Ammon's horn (tissue), 1 donor: ENCODE results near the gene FBXW5.

ENCODE experiments used
- DNase-seq: peaks from one replicate; pipeline ENCODE4 v3.0.0-alpha.2; 2016; ENCODE audit warnings: low spot score

Gene FBXW5

DNA sequence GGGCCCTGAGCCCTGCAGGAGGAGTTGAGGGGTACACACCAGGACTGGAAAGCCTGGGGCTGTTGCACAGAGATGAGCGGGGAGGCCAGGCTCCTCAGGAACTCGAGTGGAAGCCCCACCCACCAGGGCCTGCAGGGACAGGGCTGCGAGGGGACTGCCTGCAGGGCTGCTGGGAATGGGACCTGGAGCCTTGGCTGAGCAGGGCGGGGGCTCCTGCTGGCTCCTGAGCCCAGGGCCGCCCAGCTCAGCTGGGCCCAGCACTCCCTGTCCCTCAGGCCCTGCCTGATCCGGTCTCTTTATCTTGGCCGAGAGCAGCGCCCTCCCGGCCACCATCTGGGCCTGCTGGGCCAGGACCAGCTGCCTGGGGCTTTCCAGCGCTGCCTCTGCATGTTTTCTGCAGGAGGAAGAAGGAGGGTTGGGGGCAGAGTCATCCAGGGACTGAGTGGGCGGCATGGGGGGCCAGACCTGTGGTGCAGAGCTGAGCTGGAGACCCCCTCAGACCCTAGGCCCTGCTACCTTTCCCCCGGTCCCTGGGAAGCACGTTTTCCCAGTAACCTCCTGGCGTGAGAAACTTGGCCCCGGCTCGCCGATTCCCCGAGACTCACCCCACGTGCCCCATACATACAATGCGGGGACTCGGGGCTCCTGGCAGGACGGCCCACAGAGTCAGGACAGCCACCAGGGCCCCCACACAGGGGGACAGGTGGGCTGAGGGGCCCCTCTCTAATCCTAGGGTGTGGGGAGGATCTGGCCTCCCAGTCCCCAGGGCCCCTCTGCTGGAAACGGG lies 16.9 kb upstream of the FBXW5 start:
- DNase-seq = peak; percentile 44

DNA sequence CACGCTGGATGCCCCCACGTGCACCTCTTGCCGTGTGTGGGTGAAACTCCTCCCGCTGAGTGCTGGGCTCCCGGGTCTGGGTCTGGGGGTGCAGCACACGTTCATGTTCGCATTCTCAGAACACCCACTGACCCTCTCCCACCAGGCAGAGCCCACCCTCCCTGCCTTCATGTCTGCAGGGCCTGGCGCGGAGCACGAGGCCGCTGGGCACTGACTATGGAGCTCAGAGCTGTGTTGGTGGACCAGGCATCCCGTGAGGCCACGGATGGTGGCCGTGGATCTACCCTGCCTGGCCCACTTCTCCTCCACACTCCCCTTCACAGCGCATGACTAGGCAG lies 16.4 kb upstream of the FBXW5 start:
- DNase-seq = no peak

DNA sequence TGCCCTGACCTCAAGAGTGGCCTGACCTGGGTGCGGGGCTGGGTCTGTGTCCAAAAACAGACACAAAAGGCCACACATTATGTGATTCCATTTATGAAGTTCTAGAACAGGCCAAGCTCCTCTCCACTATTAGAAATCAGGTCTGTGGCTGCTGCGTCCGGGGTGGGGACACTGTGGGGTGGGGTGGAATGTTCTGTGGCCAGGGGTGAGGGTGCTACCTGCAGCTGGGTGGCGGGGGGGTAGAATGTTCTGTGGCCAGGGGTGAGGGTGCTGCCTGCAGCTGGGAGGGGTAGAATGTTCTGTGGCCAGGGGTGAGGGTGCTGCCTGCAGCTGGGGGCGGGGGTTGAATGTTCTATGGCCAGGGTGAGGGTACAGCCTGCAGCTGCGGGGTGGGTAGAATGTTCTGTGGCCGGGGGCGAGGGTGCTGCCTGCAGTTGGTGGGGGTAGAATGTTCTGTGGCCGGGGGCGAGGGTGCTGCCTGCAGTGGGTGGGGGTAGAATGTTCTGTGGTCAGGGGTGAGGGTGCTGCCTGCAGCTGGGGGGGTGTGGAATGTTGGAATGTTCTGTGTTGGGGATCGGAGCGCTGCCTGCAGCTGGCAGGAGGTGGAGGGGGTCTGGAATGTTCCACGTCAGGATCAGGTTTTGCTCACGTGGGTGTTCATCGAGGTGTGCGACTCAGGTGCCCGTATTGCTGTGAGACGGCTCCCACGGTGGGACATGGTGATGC lies 15.8 kb upstream of the FBXW5 start:
- no peak for DNase-seq

DNA sequence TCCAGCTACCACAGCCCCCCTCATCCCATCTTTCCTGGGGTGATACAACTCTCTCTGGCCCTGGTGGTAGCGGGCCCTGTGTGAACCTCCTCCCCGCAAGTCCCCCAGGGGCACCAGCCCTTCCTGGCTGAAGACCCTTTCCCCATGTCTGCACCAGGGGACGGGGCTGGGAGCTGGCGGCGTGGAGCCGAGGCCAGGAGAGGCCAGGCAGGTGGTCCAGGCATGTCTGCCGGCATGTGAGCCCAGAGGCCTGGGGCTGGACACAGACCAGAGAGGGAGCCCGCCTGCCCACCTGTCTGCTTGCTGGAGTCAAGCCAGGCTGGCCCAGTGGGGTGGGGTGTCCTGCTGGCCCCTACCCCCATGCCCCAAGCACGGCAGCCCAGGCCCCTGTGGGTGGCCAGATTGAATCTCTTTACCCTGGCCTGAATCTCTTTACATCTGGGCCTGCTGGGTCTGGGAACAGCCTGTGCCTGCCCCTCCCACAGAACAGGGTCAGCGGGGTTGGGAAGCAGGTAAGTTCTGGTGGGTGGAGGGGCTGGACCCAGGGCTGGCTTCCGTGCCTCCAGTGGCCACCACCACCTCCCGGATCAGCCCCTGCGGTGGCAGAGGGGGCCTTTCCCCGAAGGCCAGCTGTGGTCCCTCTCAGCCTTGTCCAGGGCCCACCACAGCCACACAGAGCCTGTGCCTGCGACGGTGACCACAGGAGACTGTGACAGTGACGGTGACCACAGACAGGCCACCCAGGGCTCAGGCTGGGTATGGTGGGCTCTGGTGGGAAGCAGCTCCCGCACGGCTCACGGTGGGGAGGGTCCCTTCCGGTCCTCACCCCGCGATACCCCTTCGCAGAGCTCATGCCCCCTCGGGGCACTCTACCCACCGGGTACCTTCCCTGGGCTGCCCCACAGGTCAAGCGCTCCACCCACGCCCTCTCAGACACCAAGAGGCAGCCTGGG lies 14.6 kb upstream of the FBXW5 start:
- DNase-seq = no peak

DNA sequence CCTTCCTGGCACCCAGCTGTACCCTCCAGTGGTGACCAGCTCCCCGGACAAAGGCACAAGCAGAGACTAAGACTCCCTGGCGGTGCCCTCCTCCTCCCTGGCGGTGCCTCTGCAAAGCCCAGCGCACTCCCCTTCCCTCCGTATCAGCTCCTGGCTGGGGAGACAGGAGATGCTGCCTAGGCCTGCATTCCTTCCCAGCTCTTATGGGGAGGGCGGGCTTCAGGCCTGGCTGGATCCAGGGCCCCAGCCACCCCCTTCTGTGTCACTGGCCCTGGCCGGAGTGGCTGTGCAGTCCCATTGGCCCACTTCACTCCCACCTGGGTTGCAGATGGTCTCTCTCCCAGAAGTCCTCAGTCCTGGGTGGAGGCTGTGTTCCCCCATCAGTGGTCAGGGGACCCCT lies 13.9 kb upstream of the FBXW5 start:
- no peak for DNase-seq

DNA sequence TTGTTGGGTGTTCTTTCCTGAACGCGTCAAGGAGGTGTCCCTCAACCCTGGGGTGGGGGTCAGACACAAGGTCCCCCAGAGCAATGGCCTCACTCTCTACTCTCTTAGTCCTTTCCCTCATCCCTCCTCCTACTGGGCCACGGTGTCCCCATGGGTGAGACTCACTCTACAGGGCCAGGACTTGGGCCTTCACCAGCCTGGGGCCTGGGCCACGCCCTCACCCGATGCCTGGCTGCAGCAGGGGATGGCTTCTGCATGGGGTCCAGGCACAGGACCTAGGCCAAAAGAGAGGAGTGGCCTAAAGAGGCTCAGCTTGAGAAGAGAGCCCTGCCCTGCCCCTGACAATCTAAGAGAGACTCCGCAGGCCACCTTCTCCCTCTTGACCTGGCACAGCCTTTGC lies 13.4 kb upstream of the FBXW5 start:
- DNase-seq = no peak

DNA sequence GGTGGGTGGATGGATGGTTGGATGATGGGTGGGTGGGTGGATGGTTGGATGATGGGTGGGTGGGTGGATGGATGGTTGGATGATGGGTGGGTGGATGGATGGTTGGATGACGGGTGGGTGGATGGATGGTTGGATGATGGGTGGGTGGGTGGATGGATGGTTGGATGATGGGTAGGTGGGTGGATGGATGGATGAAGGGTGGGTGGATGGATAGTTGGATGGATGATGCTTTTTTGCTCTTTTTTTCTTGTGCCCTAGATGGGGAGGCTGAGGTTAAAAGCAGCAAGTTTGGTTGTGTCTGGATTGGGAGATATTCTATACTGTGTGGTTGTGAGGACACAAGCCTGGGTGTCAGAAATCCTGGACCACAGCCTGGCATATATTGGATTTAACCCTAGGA lies 12.9 kb upstream of the FBXW5 start:
- no peak for DNase-seq

DNA sequence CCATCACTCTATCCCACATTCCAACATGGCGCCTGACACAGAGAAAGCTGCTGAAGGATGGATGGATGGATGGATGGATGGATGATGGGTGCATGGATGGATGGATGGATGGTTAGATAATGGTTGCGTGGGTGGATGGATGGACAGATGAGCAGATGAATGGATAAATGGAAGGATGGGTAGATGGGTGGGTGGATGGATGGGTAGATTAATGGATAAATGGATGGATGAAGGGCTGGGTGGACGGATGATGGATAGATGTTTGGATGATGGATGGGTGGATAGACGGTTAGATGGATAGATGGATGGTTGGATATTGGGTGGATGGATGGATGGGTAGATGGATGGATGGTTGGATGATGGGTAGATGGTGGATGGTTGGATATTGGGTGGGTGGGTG lies 12.1 kb upstream of the FBXW5 start:
- DNase-seq = no peak

DNA sequence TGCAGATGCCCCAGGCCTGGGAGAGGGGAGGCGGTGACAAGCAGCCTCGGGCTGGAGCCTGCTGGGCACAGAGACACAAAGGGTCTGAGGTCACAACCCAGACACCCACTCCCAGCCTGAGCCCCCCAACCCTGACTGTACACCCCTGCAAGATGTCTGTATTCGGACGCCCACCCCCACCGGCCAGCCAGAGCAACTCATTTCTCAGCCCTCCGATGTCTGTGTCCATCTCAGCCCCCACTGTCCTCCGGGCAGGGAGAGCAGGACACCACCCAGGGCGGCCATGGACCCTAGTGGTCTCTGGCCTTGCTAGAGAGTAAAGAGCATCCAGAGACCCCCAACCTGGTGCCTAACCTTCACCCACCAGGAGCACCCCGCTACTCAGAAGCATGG lies 11.4 kb upstream of the FBXW5 start:
- DNase-seq = no peak

DNA sequence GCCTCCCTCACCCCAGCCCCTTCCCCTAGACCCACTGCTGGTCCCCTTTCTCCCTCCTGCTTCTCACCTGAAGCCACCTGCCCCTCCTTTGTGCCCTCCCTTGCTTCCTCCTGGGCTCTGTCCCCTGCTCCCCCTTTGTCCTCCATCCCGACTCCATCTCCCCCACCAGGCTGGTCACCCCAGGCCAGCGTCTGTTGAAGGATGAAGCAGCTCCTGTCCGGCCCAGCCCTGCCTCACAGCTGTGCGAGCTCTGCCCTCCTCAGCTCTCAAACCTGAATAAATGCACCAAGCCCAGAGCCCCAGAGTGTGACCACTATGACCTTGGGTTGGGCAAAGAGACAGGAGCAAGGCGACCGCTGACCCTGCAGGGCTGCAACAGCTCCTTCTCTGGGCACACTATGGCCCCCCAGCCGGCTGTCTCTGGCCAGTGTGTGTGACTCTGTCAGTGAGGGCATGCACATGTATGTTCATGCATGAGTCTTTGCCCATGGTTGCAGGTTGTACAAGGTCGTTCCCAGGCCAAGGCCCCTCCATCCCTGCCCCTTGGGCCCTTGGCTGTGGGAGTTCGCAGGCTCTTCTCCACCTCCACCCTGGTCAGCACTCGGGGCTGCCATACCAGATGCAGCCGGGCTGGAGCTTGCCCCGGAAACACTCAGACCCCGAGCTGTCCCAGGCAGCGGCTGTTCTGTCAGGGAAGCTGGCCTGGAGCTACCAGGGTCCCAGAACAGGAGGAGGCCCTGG lies 10.8 kb upstream of the FBXW5 start:
- DNase-seq = no peak

DNA sequence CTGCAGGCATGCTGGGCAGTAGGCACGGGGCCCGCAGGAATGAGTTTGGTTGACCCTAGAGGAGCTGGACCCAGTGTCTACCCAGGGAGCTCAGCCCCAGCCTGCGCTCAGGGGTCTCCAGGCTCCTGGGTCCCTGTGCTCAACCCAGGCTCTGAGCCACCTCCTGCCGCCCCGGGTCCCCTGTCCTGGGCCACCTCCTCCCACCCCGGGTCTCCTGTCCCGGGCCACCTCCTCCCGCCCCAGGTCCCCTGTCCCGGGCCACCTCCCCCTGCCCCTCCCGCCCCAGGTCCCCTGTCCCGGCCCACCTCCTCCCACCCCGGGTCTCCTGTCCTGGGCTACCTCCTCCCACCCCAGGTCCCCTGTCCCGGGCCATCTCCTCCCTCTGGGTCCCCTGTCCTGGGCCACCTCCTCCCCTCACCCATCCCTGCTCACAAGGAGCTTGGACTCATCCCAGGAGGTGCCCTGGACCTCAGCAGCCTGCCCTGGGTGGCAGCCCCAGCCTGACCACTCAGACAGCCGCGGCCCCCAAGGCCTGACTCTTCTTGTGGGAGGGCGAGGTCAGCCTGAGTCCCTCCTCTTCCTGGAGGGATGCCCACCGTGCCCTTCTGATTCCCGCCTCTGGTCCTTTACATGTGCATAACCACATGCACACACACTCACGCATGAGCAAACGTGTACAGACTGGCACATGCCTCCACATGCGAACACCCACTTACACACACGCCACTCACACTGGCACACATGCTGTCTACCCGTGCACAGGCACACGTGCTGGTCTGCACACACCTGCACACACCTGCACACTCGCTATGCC lies 9.9 kb upstream of the FBXW5 start:
- DNase-seq = no peak

DNA sequence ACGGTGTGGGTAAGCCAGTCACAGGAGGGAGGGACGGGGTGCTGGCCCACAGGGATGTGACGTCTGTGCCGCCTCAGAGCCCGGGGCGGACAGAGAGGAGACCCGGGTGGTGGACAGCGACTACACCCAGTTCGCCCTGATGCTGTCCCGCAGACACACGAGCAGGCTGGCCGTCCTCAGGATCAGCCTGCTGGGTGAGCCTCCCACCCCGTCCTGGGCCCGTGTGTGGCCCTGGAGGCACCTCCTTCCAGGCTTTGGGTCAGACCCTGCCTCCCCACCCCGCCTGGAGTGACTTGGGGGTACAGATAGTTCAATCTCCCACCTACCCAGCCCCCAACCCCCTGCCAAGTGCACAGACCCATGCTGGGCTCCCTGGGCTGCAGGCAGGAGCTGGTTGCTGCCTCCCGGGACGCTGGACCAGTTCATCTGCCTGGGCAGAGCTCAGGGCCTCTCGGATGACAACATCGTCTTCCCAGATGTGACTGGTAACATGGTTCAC lies 9.3 kb upstream of the FBXW5 start:
- no peak for DNase-seq

DNA sequence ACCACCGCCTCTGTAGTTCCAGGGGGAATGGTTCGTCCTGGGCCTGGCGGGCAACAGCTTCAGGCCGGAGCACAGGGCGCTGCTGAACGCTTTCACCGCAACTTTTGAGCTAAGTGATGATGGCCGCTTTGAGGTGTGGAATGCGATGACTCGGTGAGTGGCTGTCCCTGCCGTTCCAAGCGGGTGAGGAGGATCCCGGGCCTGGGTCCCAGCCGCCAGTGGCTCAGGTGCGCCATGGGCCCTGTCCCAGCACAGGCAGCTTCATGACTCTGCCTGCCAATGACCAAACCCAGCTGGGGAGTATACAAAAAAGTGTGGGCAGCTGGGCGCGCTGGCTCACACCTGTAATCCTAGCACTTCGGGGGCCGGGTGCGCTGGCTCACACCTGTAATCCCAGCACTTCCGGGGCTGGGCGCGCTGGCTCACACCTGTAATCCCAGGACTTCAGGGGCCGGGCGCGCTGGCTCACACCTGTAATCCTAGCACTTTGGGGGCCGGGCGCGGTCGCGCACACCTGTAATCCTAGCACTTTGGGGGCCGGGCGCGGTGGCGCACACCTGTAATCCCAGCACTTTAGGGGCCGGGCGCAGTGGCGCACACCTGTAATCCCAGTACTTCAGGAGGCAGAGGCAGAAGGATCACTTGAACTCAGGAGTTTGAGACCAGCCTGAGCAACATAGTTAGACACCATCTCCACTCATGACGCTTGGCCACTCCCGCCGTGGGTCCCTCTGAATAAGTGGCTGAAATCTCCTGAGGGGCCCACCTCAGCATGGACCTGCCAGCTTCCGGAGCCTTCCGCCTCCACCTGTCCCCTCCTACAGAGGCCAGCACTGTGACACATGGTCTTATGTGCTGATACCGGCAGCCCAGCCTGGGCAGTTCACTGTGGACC lies 8.6 kb upstream of the FBXW5 start:
- DNase-seq = no peak

DNA sequence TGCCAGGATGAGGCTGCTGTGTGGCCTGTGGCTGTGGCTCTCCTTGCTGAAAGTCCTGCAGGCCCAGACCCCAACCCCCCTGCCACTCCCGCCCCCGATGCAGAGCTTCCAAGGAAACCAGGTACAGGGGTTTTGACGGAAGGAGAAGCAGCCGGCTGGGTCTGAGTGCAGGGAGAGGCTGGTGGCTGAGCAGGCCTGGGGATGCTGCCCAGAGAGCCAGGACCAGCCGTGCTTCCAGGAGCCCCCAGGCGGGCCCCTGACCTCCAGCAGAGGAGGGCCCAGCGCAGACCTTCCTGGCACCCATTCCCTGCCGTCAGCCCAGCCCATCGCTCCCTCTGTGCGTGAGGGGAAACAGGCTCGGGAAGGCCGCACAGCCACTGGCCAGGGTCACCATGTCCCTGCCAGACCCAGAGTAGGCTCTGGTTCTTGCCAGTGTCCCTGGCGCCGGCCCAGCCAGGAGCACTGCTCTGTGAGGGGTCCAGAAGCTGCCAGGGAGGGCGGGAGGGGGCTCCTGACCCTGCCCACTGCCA lies 7.8 kb upstream of the FBXW5 start:
- peak; percentile 61 for DNase-seq

DNA sequence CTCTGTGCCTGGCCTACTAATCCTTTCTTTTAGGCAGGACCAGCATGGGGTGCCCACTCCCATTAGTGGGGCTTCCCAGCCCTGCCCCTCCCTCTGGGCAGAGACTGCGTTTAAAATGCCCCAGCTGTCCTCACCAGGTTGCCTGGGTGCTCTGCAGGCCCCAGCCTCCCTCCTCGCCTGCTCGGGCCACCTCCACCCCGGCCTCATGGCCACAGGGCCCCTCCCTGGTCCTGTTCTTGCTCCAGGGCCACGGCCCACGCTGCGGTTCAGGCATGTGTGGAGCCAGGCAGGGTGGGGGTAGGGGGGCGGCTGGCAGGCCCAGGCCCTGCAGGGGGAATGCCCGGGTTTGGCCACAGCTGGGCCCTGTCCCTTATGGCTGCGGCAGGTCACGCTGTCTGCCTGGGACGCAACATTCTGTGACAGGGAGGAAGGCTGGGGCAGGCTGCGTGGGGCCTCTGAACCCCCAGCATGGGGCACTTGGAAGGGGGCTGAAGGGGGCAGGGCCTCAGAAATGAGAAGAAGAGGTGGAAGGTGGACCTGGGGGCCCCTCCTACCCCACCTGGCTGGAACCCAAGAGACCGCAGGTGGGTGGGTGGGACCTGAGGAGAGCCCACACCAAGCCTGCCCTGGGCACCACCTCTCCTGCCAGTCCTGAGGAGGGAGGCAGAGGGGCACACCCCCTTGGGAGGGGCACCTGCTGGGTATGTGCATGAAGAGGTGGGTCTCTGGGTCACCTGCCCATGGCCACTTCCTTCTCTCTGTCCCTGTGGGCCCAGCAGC lies 7.2 kb upstream of the FBXW5 start, which contains the start of gene LCN12:
Gene LCN12 (plus strand): TSS at position 733 of the 780 bp plus-strand sequence. CDS start 55 bp downstream, outside the sequence.
- DNase-seq = no peak

DNA sequence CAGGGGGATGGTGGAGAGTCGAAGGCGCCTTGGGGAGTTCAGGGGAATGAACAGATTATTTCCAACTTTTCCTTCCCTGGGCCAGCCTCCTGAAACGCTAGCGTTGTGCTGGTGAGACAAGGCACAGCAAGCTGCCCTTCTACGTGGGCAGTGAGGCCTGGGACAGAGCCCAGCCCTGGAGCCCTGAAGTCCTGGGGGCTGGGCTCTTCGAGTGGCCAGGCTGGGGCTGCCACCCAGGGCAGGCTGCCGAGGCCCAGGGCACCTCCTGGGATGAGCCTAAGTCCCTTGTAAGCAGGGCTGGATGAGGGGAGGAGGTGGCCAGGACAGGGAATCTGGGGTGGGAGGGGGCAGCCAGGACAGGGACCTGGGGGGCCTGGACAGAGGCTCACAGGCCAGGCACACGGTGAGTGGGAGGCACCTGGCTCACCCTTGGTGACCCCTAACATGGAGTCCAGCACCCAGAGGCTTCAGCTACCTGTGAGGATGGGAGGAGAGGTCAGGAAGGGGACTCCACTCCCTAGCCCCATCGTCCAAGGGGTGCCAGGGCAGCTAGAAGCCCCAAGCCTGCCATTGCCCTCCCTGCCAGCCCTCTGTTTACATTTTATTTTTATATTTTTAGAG lies 6.2 kb upstream of the FBXW5 start:
- no peak for DNase-seq

DNA sequence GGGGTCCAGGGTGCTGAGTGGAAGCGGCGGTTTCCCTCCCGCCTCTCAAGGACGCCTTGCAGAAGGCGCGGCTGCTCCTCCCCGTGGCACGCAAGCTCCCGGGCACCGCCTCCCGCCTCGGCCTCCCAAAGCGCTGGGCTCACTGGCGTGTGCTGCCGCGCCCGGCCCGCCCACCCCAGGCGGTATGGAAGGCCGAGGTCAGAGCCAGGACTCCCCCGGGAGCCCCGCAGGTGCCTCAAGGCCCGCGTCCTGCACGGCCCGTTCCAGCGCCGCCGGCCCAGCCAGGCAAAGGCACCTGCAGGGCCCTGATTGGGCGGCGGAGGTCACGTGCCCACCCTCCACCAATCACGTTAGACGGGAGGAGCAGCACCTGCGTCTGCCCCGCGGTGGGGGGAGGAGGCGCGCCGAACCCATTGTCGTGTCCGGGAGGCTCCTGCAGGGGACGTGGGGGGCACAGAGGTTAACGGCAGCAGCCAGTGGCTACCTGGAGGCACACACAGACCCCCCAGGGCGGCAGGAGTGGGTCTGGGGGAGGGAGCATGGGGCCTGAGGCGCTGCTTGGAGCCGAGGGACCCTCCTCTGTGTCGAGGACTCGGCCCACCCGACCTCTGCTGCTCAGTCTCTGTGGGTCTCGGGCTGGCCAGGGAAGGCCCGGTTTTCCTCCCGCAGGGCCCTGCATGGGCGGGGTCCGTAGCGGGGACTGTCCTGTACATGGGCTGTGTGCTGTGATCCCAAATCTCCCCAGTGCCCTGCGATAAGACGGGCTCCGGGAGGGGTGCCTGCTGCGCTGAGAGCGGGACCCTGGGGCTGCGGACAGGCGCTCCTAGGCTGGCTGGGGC lies 5.5 kb upstream of the FBXW5 start:
- DNase-seq = peak; percentile 98
